H9 (cell line): ENCODE data around the gene ATP2B2. TPM values are rescaled to one million over a fixed set of nuclear protein-coding genes. Genes with fewer than 3 reads are reported as not detected.

ENCODE experiments used
- DNase-seq: peaks from one replicate; pipeline ENCODE4 v3.0.0-alpha.2; 2017
- H2AFZ ChIP-seq: one replicate; pipeline ENCODE4 v1.6.1; 2013; ENCODE audit warnings: mild to moderate bottlenecking, low read length, control low read depth, moderate library complexity
- H2AK5ac ChIP-seq: 2 replicates; pipeline ENCODE4 v1.6.1; 2013; ENCODE audit warnings: low read length, control low read depth, mixed read lengths; ENCODE audit not compliant: insufficient read length
- H2BK120ac ChIP-seq: one replicate; pipeline ENCODE4 v1.6.1; 2013; ENCODE audit warnings: low read depth, mild to moderate bottlenecking, low read length, control low read depth, inconsistent platforms; ENCODE audit not compliant: poor library complexity, severe bottlenecking
- H2BK12ac ChIP-seq: 2 replicates; pipeline ENCODE4 v1.6.1; 2013; ENCODE audit warnings: low read length, control low read depth, mixed read lengths, low read depth; ENCODE audit not compliant: insufficient read length
- H2BK15ac ChIP-seq: 2 replicates; pipeline ENCODE4 v1.6.1; 2013; ENCODE audit warnings: low read depth, low read length, control low read depth
- H2BK20ac ChIP-seq: one replicate; pipeline ENCODE4 v1.6.1; 2013; ENCODE audit warnings: low read depth, mild to moderate bottlenecking, low read length, control low read depth, inconsistent platforms; ENCODE audit not compliant: poor library complexity, severe bottlenecking
- H2BK5ac ChIP-seq: 2 replicates; pipeline ENCODE4 v1.6.1; 2013; ENCODE audit warnings: low read length, control low read depth, mixed read lengths; ENCODE audit not compliant: insufficient read length
- H3K14ac ChIP-seq: 2 replicates; pipeline ENCODE4 v1.6.1; 2013; ENCODE audit warnings: low read length, control low read depth; ENCODE audit not compliant: insufficient read depth
- H3K18ac ChIP-seq: 2 replicates; pipeline ENCODE4 v1.6.1; 2013; ENCODE audit warnings: low read depth, mild to moderate bottlenecking, mixed read lengths, low read length, control low read depth; ENCODE audit not compliant: insufficient read length
- H3K23ac ChIP-seq: 2 replicates; pipeline ENCODE4 v1.6.1; 2013; ENCODE audit warnings: low read length, control low read depth, mixed read lengths, low read depth; ENCODE audit not compliant: insufficient read length
- H3K23me2 ChIP-seq: 2 replicates; pipeline ENCODE4 v1.6.1; 2013; ENCODE audit warnings: low read depth, mild to moderate bottlenecking, mixed read lengths, low read length, control low read depth; ENCODE audit not compliant: insufficient read length, poor library complexity, severe bottlenecking
- H3K27ac ChIP-seq: 2 replicates; pipeline ENCODE4 v1.5.1; 2013; ENCODE audit warnings: low read length, control low read depth, mixed read lengths, low read depth; ENCODE audit not compliant: insufficient read length
- H3K27me3 ChIP-seq: 2 replicates; pipeline ENCODE4 v1.6.1; 2013; ENCODE audit warnings: low read length, control low read depth, inconsistent platforms; ENCODE audit not compliant: insufficient read depth
- H3K4ac ChIP-seq: 2 replicates; pipeline ENCODE4 v1.6.1; 2013; ENCODE audit warnings: low read depth, mild to moderate bottlenecking, control low read depth, inconsistent platforms, low read length, moderate library complexity
- H3K4me1 ChIP-seq: 2 replicates; pipeline ENCODE4 v1.6.1; 2013; ENCODE audit warnings: low read length, control low read depth, inconsistent platforms; ENCODE audit not compliant: insufficient read depth
- H3K4me2 ChIP-seq: 2 replicates; pipeline ENCODE4 v1.6.1; 2013; ENCODE audit warnings: low read length, control low read depth, mixed read lengths; ENCODE audit not compliant: insufficient read length, insufficient read depth
- H3K56ac ChIP-seq: 2 replicates; pipeline ENCODE4 v1.6.1; 2013; ENCODE audit warnings: low read depth, mild to moderate bottlenecking, mixed read lengths, low read length, control low read depth; ENCODE audit not compliant: insufficient read length
- H3K79me1 ChIP-seq: 2 replicates; pipeline ENCODE4 v1.6.1; 2013; ENCODE audit warnings: low read depth, mild to moderate bottlenecking, moderate library complexity, low read length, control low read depth, inconsistent platforms; ENCODE audit not compliant: insufficient read depth, poor library complexity, severe bottlenecking
- H3K79me2 ChIP-seq: 2 replicates; pipeline ENCODE4 v1.6.1; 2013; ENCODE audit warnings: low read length, control low read depth, inconsistent platforms; ENCODE audit not compliant: insufficient read depth
- H3K9ac ChIP-seq: 2 replicates; pipeline ENCODE4 v1.6.1; 2013; ENCODE audit warnings: low read length, control low read depth, mixed read lengths; ENCODE audit not compliant: insufficient read length; ENCODE audit errors: extremely low read depth
- H3K9me3 ChIP-seq: one replicate; pipeline ENCODE4 v1.6.1; 2013; ENCODE audit warnings: low read depth, low read length, inconsistent platforms; ENCODE audit not compliant: control insufficient read depth
- H3T11ph ChIP-seq: one replicate; pipeline ENCODE4 v1.6.1; 2013; ENCODE audit warnings: mild to moderate bottlenecking, low read length, control low read depth, inconsistent platforms
- H4K20me1 ChIP-seq: one replicate; pipeline ENCODE4 v1.6.1; 2013; ENCODE audit not compliant: control insufficient read depth, insufficient read length, insufficient read depth
- H4K5ac ChIP-seq: 2 replicates; pipeline ENCODE4 v1.6.1; 2013; ENCODE audit warnings: low read depth, mild to moderate bottlenecking, mixed read lengths, low read length, control low read depth; ENCODE audit not compliant: insufficient read length
- H4K8ac ChIP-seq: replicated peaks from 2 replicates; pipeline ENCODE4 v1.6.1; 2013; ENCODE audit warnings: low read length, control low read depth, mixed read lengths, low read depth; ENCODE audit not compliant: insufficient read length
- H4K91ac ChIP-seq: 2 replicates; pipeline ENCODE4 v1.6.1; 2013; ENCODE audit warnings: low read depth, mild to moderate bottlenecking, moderate library complexity, mixed read lengths, low read length, control low read depth; ENCODE audit not compliant: insufficient read length
- H3K27ac Mint-ChIP-seq, 3 experiments: 2 replicates in 2 of 3; 3 replicates in 1 of 3; pipeline ENCODE4 v1.8.0; 2020 to 2021; ENCODE audit warnings: mixed read lengths in 3 of 3, mild to moderate bottlenecking in 1 of 3, moderate library complexity in 1 of 3
- H3K27me3 Mint-ChIP-seq: 2 replicates; pipeline ENCODE4 v1.8.0; 2021; ENCODE audit warnings: low read depth, mild to moderate bottlenecking, moderate library complexity, mixed read lengths
- H3K36me3 Mint-ChIP-seq, 3 experiments: 2 replicates in 2 of 3; 3 replicates in 1 of 3; pipeline ENCODE4 v1.8.0; 2020 to 2021; ENCODE audit warnings: low read depth in 3 of 3, mixed read lengths in 3 of 3; ENCODE audit not compliant: insufficient read depth in 1 of 3
- H3K4me1 Mint-ChIP-seq, 2 experiments: 2 replicates each; pipeline ENCODE4 v1.8.0; 2020; ENCODE audit warnings: mixed read lengths in 2 of 2
- H3K4me3 Mint-ChIP-seq, 2 experiments: 2 replicates in 1 of 2; 3 replicates in 1 of 2; pipeline ENCODE4 v1.8.0; 2020 to 2021; ENCODE audit warnings: mild to moderate bottlenecking in 2 of 2, mixed read lengths in 2 of 2, moderate library complexity in 1 of 2
- H3K9me3 Mint-ChIP-seq, 2 experiments: 2 replicates in 1 of 2; 3 replicates in 1 of 2; pipeline ENCODE4 v1.8.0; 2020; ENCODE audit warnings: mild to moderate bottlenecking in 2 of 2, mixed read lengths in 2 of 2, moderate library complexity in 1 of 2
- CTCF ChIP-seq: fragments of 200-600 bp; sonication (generic); conservative IDR thresholded peaks from 3 replicates; pipeline ENCODE4 v1.8.0; 2021; ENCODE audit warnings: antibody characterized with exemption, mild to moderate bottlenecking
- WGBS: extraction: QIAGEN DNeasy Blood & Tissue Kit; methylation state at CpG from one replicate; pipeline ENCODE4 v1.1.7; 2013; ENCODE audit warnings: missing lambda C conversion rate, low lambda C conversion rate, mixed read lengths; ENCODE audit not compliant: insufficient read length; ENCODE audit errors: extremely low coverage; 5-methylcytosine and 5-hydroxymethylcytosine counted together
- total RNA-seq: library from RNA; stranded (reverse); gene quantifications from 2 replicates; pipeline ENCODE4 v1.2.1, GENCODE V29; 2021

ATP2B2 gene
- total RNA-seq, 1 experiment from 2014 or later, result 0.33 TPM

GRCh38 chr3:10389339-10389738, 116.0 kb downstream of the ATP2B2 start:
- H2BK120ac ChIP-seq, result no peak overlapping the region
- H3K4me1 ChIP-seq, result no peaks in the 10 kb centered on the region
- no CpG with 5 or more reads among the region's 1 CpG for WGBS
- no peaks in the 10 kb centered on the region for H3K79me2 ChIP-seq
- Mint-ChIP-seq H3K36me3 (no peaks in the 10 kb centered on the region; a peak in 1 of 7 replicates), H3K9me3 (no peaks in the 10 kb centered on the region), H3K4me1 (peaks cover 7 to 11% of the 10 kb centered on the region in 2 experiments; a peak in 3 of 4 replicates), H3K27me3 (peaks cover 3% of the 10 kb centered on the region), H3K27ac (no peak overlapping the region), H3K4me3 (no peak overlapping the region)
- H4K5ac ChIP-seq, result no peak overlapping the region
- H3T11ph ChIP-seq, result no peak overlapping the region
- H3K56ac ChIP-seq, result no peak overlapping the region
- H2BK15ac ChIP-seq, result no peak overlapping the region
- H2AK5ac ChIP-seq, result no peak overlapping the region
- no peak overlapping the region for H2BK20ac ChIP-seq
- no peaks in the 10 kb centered on the region for H3K27me3 ChIP-seq
- no peak overlapping the region for H3K27ac ChIP-seq
- H3K4me2 ChIP-seq, result no peak overlapping the region
- H4K91ac ChIP-seq, result no peak overlapping the region
- peaks cover 14% of the 10 kb centered on the region for H3K9me3 ChIP-seq
- no peak for TF ChIP-seq CTCF
- no peak overlapping the region for H3K23ac ChIP-seq
- no peaks in the 10 kb centered on the region for H3K23me2 ChIP-seq
- H3K14ac ChIP-seq, result no peak overlapping the region
- H3K4ac ChIP-seq, result no peak overlapping the region
- H2BK12ac ChIP-seq, result no peak overlapping the region
- no peak overlapping the region for H2AFZ ChIP-seq
- H3K9ac ChIP-seq, result no peak overlapping the region
- no peaks in the 10 kb centered on the region for H3K79me1 ChIP-seq
- H4K20me1 ChIP-seq, result no peaks in the 10 kb centered on the region
- no peak for DNase-seq
- no peak overlapping the region for H4K8ac ChIP-seq
- no peak overlapping the region for H3K18ac ChIP-seq
- no peak overlapping the region for H2BK5ac ChIP-seq
